Astrocyte (in vitro differentiated cells and primary cell): ENCODE results near the gene IL16.

Experiments used
- EZH2 ChIP-seq: IDR thresholded peaks from 2 replicates; pipeline ENCODE4 v1.6.1; 2012; ENCODE audit warnings: mild to moderate bottlenecking, low read length, inconsistent platforms; ENCODE audit not compliant: insufficient read depth
- TF ChIP-seq, protein P1 (sequence below): IDR thresholded peaks from 2 replicates; pipeline ENCODE4 v1.5.1; 2011; ENCODE audit warnings: low read depth, mild to moderate bottlenecking, inconsistent platforms, low read length, moderate library complexity; ENCODE audit not compliant: insufficient read depth

DNA sequence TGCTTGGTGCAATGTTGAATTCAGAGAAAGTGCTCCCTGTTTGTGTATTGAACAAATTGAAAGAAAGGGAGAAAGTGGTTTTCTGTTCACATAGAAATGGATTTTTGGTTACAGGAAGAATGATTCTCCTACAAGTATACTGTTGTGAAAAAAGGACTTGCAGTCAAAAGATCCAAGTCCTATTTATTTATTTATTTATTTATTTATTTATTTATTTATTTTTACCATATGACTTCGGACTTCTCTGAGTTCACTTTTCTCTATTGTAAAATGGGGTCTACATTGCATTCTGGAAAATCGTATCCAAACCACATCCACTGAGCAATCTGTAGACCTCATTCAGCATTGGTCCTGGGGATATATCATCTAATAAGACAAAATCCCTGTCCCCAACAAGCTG lies 81.2 kb downstream of the IL16 start:
- TF ChIP-seq, protein P1, sequence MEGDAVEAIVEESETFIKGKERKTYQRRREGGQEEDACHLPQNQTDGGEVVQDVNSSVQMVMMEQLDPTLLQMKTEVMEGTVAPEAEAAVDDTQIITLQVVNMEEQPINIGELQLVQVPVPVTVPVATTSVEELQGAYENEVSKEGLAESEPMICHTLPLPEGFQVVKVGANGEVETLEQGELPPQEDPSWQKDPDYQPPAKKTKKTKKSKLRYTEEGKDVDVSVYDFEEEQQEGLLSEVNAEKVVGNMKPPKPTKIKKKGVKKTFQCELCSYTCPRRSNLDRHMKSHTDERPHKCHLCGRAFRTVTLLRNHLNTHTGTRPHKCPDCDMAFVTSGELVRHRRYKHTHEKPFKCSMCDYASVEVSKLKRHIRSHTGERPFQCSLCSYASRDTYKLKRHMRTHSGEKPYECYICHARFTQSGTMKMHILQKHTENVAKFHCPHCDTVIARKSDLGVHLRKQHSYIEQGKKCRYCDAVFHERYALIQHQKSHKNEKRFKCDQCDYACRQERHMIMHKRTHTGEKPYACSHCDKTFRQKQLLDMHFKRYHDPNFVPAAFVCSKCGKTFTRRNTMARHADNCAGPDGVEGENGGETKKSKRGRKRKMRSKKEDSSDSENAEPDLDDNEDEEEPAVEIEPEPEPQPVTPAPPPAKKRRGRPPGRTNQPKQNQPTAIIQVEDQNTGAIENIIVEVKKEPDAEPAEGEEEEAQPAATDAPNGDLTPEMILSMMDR: no peak
- no peak for TF ChIP-seq EZH2
